Sigmoid colon (tissue), 4 donors: ENCODE data around the gene SULT2A1.

Source experiments
- EP300 ChIP-seq, 4 donors: sonication (generic); formaldehyde crosslinking; IDR thresholded peaks; one replicate each; pipeline ENCODE4 v1.6.1; 2017; ENCODE audit warnings: antibody characterized with exemption in 4 of 4
- POLR2A ChIP-seq, 2 donors: fragments of 450-650 bp; IDR thresholded peaks; one replicate each; pipeline ENCODE4 v1.6.1; 2016; ENCODE audit warnings: antibody characterized with exemption in 2 of 2, mild to moderate bottlenecking in 2 of 2, moderate library complexity in 2 of 2
- POLR2AphosphoS5 ChIP-seq, 4 donors: sonication (generic); formaldehyde crosslinking; IDR thresholded peaks; one replicate each; pipeline ENCODE4 v1.6.1; 2017; ENCODE audit warnings: antibody characterized with exemption in 4 of 4
- TF ChIP-seq, protein P1 (sequence below), 4 experiments: fragments of 450-650 bp in 3 of 4; fragments of 200-600 bp in 1 of 4; IDR thresholded peaks; one replicate each; pipeline ENCODE4 v1.5.1; 2016 to 2019; ENCODE audit warnings: antibody characterized with exemption in 4 of 4, mild to moderate bottlenecking in 3 of 4, moderate library complexity in 2 of 4

DNA sequence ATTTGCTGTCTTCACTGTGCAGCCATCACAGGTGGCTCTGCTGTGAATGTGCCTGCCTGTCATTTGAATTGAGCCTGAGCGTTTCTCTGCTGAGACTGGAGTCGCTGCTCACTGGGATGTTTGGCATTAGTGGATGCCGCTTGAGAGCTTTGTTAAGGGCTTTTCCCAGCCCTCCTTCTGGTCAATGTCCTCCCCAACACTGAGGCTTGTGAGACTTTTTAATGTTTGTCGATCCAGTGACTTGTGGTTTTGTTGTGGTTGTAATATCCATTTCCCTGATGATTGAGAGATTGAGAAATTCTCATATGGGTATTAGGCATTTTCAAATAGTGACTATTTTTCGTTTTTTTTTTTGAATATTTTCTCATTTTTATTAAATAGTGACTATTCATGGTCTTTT is 24.5 kb downstream of the SULT2A1 start:
- TF ChIP-seq POLR2AphosphoS5 (IDR thresholded peaks at IDR 0.05), result no peak
- TF ChIP-seq, protein P1, sequence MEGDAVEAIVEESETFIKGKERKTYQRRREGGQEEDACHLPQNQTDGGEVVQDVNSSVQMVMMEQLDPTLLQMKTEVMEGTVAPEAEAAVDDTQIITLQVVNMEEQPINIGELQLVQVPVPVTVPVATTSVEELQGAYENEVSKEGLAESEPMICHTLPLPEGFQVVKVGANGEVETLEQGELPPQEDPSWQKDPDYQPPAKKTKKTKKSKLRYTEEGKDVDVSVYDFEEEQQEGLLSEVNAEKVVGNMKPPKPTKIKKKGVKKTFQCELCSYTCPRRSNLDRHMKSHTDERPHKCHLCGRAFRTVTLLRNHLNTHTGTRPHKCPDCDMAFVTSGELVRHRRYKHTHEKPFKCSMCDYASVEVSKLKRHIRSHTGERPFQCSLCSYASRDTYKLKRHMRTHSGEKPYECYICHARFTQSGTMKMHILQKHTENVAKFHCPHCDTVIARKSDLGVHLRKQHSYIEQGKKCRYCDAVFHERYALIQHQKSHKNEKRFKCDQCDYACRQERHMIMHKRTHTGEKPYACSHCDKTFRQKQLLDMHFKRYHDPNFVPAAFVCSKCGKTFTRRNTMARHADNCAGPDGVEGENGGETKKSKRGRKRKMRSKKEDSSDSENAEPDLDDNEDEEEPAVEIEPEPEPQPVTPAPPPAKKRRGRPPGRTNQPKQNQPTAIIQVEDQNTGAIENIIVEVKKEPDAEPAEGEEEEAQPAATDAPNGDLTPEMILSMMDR (IDR thresholded peaks at IDR 0.05), result no peak
- TF ChIP-seq POLR2A (IDR thresholded peaks at IDR 0.05), result no peak
- no peak for TF ChIP-seq EP300 (IDR thresholded peaks at IDR 0.05)
